HUDEP-2 (cell line): ENCODE data around the gene ZBTB43.
"Not testable (repeated sequence)": the region's sequence is repeated elsewhere in the genome, so short reads cannot be mapped to it uniquely, and the experiment has no call there.

ENCODE experiments used
- DNase-seq, 76 experiments: peaks; one replicate each; lab custom pipeline; 2025; ENCODE audit not compliant: unreplicated experiment in 76 of 76; lab: John Stamatoyannopoulos, UW

ZBTB43 gene

DNA sequence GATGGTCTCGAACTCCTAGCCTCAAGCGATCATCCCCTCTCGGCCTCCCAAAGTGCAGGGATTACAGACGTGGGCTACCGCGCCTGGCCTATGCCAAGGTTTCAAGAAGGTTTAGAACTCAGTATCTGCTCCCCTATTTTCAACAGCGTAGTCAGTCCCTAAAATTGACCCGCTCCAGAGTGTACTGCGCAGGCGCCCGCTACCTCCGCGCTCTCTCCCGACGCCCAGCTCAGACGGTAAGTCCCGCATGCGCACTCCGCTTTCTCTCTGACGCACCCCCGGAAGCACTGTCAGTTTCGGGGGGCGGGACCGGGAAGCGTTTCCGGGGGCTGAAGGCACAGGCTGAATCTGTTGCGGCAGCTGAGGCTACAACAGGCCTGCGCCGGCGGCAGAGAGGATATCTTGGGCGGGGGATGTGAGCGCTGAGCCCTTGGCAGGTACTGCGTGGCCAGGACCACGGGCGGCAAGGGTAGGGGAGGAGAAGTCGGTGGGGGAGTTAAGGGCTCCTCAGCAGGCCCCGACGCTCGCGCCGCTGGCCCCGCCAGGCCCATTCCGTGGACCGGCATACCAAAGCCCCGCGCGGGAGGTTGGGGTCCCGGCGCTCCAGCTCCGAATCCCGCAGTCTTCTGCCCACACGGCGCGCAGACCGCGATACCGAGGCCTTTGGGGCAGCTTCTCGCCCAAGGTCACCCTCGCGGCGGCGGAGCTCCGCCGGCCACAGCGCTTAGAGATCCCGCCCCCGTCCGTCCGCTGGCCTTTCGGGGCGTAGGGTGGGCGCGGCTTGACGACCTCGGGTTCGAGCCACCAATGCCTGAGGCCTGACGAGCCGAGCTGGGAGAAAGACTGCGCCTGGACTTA, at the start of gene ZBTB43:
TSS of gene ZBTB43 (plus strand) at position 345 of the 858 bp plus-strand sequence. CDS start 27,470 bp downstream, outside the sequence.
- DNase-seq = peak; percentile 29 to 96 (median 90)

- no peak for DNase-seq
Observed at GRCh38 chr9:126755317-126755875, 49.4 kb upstream of the ZBTB43 start.

- DNase-seq = no peak
Observed at GRCh38 chr9:126756238-126756637, 48.6 kb upstream of the ZBTB43 start.

GRCh38 chr9:126756876-126757415, 47.9 kb upstream of the ZBTB43 start:
- no peak for DNase-seq

GRCh38 chr9:126758916-126759585, 45.8 kb upstream of the ZBTB43 start:
- no peak for DNase-seq

DNA sequence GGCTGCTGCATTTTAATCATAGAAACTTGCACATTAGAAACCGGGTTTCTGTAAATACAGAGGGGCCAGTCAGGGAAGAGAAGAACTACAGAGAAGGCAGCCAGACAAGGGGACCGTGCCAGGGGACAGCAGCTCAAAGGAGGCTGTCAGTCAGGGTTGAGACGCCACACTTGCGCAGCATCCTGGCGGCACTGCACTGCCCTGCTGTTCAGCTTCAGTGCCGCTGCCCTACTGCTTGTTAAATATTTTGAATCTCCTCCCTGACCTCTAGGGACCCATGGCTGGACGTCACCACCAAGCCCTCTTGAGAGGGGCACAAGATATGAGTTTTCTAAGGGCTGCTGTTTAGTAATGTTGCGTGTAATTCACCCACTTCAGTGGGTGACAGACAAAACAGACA, 43.6 kb upstream of the ZBTB43 start:
- DNase-seq = no peak

- peak in 1 of 76 experiments; percentile 10 for DNase-seq
Observed at GRCh38 chr9:126763130-126763764, 41.6 kb upstream of the ZBTB43 start.

- peak in 5 of 76 experiments; percentile 1 to 9 (median 8) for DNase-seq
Observed at GRCh38 chr9:126773004-126773607, 31.7 kb upstream of the ZBTB43 start.

DNA sequence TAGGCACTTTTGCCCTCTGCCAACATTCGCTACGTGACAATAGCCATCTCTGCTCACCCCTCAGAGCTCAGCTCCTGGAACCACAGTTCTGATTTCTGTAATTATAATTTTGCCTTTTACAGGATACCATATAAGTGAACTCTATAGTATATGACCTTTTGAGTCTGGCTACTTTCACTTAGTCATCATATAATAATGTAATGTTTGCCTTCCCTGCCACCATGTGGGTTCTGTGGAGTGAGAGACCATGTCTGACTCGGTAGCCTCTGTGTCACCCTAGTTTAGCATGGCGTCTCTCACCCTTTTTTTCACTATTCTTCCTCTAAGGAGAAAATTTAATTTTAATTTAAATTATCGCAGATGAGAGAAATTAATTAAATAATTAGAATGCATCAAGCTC, 28.9 kb upstream of the ZBTB43 start:
- no peak for DNase-seq

DNA sequence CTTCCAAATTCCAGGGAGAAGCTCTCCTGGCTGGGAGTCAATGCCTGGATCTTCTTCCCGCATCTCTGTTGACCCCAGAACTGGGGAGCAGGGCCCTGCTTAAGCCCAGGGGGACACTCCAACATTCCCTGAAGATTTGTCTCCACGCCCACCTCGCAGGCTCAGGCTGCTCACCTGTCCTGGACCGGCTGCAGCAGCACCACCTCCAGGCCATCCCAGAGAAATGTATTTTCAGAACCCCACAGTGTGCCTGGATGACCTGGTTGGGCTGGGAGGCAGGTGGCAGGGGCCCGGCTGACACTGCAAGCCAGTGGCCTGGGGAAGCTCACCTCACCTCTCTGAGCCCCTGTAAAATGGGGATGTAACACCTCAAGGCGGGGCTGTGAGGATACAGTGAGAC, 27.1 kb upstream of the ZBTB43 start:
- DNase-seq = no peak

DNA sequence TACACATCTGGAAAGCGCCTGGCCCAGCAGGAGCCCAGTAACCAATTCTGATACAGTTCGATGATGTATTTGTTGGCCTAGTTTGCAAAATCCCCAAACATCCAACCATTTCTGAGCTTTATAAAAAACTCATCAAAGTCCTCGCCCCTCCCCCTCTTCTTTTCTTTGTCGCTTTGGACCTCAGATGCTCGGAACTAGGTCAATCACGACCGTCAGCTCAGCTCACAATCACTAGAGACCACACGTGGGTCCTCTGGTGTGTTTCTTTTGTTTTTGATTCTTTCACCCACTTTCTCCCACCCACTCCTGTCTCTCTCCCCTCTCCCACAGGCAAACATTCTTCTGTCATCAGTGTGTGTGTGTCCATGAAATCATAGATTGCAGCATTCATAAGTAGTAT, 26.7 kb upstream of the ZBTB43 start:
- DNase-seq = no peak

DNA sequence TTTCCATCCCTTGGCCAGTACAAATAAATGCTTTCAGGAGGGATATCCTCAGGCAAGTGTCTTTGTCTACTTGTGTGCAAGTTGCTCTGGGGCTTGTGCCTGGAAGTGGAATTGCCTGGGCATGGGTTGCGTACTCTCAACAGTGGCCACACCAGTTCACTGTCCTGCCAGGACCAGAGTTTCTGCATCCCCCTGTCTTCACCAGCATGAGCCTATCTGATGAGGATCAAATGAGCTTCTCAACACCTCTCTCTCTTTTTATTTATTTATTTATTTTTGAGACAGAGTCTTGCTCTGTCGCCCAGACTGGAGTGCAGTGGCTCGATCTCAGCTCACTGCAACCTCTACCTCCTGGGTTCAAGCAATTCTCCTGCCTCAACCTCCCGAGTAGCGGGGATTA, 26.1 kb upstream of the ZBTB43 start:
- not testable (repeated sequence) for DNase-seq

- DNase-seq = peak in 54 of 76 experiments; percentile 5 to 75 (median 46)
Observed at GRCh38 chr9:126781186-126782052, 23.4 kb upstream of the ZBTB43 start.

- DNase-seq = no peak
Observed at GRCh38 chr9:126782053-126782388, 22.8 kb upstream of the ZBTB43 start.

GRCh38 chr9:126783949-126784348, 20.9 kb upstream of the ZBTB43 start:
- no peak for DNase-seq

DNA sequence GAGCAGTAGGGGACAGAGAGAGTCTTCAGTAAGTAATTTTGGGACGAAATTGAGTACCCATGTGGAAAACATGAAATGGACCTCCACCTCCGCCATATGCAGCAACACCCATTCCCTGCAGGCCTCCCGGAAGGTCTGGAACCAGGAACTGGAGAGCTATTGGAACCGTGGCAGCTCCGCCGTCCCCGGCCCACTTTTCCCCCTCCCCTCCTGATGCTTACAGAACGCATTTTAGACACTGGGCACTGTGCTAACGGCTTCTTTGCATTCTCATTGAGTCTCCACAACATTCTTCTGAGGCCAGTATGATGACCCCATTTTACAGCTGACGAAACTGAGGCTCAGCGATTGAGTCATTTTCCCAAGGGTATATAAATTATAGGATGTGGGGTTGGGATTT, 20.4 kb upstream of the ZBTB43 start:
- no peak for DNase-seq

DNA sequence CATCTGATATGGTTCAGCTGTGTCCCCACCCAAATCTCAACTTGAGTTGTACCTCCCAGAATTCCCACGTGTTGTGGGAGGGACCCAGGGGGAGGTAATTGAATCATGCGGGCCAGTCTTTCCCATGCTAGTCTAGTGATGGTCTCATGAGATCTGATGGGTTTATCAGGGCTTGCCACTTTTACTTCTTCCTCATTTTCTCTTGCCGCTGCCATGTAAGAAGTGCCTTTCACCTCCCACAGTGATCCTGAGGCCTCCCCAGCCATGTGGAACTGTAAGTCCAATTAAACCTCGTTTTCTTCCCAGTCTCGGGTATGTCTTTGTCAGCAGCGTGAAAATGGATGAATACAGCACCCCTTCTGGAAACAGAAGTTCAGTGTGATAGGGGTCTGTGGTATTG, 20.0 kb upstream of the ZBTB43 start:
- DNase-seq = not testable (repeated sequence)

- no peak for DNase-seq
Observed at GRCh38 chr9:126788046-126788445, 16.8 kb upstream of the ZBTB43 start.

GRCh38 chr9:126788634-126789349, 16.0 kb upstream of the ZBTB43 start:
- DNase-seq = no peak
